GM21381 (cell line): Measurements from ENCODE around the gene EMSY.

Source experiments
- ATAC-seq: cut with Tn5 transposase; IDR thresholded peaks from one replicate; pipeline ENCODE4 v1.9.1; 2021; ENCODE audit warnings: mild to moderate bottlenecking, moderate library complexity; ENCODE audit not compliant: unreplicated experiment

EMSY gene

GRCh38 chr11:76512851-76513653 is 68.2 kb downstream of the EMSY start:
- no peak for ATAC-seq

GRCh38 chr11:76513654-76514034 is 68.8 kb downstream of the EMSY start:
- no peak for ATAC-seq

GRCh38 chr11:76515494-76515893 is 70.7 kb downstream of the EMSY start:
- ATAC-seq, result no peak

GRCh38 chr11:76523147-76523546 is 78.3 kb downstream of the EMSY start:
- no peak for ATAC-seq

GRCh38 chr11:76523786-76524436 is 79.1 kb downstream of the EMSY start:
- ATAC-seq, result no peak

GRCh38 chr11:76524461-76524860 is 79.6 kb downstream of the EMSY start:
- ATAC-seq, result no peak

- ATAC-seq, result no peak
Measured at GRCh38 chr11:76524919-76525318, 80.1 kb downstream of the EMSY start.

- ATAC-seq, result no peak
Measured at GRCh38 chr11:76526878-76527277, 82.1 kb downstream of the EMSY start.

GRCh38 chr11:76542436-76542835 is 97.6 kb downstream of the EMSY start:
- ATAC-seq, result no peak

- ATAC-seq, result no peak
Measured at GRCh38 chr11:76543006-76543703, 98.3 kb downstream of the EMSY start.

- ATAC-seq, result no peak
Measured at GRCh38 chr11:76550781-76551180, 106.0 kb downstream of the EMSY start.

- no peak for ATAC-seq
Measured at GRCh38 chr11:76551400-76551799, 106.6 kb downstream of the EMSY start.

- ATAC-seq, result no peak
Measured at GRCh38 chr11:76552987-76553386, 108.2 kb downstream of the EMSY start.

- no peak for ATAC-seq
Measured at GRCh38 chr11:76553554-76554476, 109.0 kb downstream of the EMSY start.

GRCh38 chr11:76554767-76555166 is 109.9 kb downstream of the EMSY start:
- no peak for ATAC-seq

GRCh38 chr11:76557466-76557865 is 112.6 kb downstream of the EMSY start:
- no peak for ATAC-seq

- no peak for ATAC-seq
Measured at GRCh38 chr11:76558473-76558872, 113.7 kb downstream of the EMSY start.

- ATAC-seq, result no peak
Measured at GRCh38 chr11:76558891-76559290, 114.1 kb downstream of the EMSY start.

GRCh38 chr11:76559346-76559745 is 114.5 kb downstream of the EMSY start:
- ATAC-seq, result no peak

GRCh38 chr11:76560219-76560618 is 115.4 kb downstream of the EMSY start:
- ATAC-seq, result no peak

GRCh38 chr11:76561245-76561644 is 116.4 kb downstream of the EMSY start:
- ATAC-seq, result no peak
